ENCODE data around the gene PADI1. TPM values are rescaled to one million over a fixed set of nuclear protein-coding genes. Genes with fewer than 3 reads are reported as not detected.

Gene PADI1
- polyA plus RNA-seq, 1 donor from 2014 or later = 0.66 TPM

DNA sequence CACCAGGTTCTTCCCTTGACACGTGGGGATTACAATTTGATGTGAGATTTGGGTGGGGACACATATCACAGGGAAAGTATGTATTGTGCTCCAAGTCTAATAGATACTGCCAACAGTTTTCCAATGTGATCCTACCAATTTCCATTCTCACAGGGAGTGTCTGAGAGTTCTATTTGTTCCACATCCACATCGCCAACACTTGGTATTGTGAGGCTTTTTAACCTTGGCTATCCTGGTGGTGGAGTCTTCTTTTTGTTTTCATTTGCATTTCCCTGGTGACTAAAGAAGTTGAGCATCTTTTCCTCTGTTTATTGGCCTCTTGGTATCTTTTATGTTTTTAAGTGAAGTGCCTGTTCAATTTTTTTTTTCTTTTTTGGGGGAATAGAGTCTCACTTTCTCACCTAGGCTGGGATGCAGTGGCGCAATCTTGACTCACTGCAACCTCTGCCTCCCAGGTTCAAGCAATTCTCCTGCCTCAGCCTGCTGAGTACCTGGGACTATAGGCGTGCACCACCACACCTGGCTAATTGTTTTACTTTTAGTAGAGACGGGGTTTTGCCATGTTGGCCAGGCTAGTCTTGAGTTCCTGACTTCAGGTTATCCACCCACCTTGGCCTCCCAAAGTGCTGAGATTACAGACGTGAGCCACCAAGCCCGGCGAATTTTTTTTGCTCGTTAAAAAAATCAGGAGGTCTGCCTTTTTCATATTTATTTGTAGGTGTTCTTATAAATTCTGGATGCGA is 15.9 kb upstream of the PADI1 start:
- H3K36me3 ChIP-seq (ENCODE audit: insufficient read depth, low read length) = no peaks in the 10 kb centered on the region
- H3K4me2 ChIP-seq (ENCODE audit: low read length) = no peak overlapping the region
- no peak overlapping the region for H2AFZ ChIP-seq (ENCODE audit: low read depth, low read length)
- H3K9me2 ChIP-seq (ENCODE audit: insufficient read depth, low read length) = no peaks in the 10 kb centered on the region
- H3K79me2 ChIP-seq (replicated peaks; ENCODE audit: insufficient read depth, low read length) = no peaks in the 10 kb centered on the region
- H3K27me3 ChIP-seq (ENCODE audit: insufficient read depth, low read depth, low read length) = no peaks in the 10 kb centered on the region
- no peaks in the 10 kb centered on the region for H3F3A ChIP-seq (ENCODE audit: insufficient read depth, low read length, poor library complexity, severe bottlenecking)
- no peaks in the 10 kb centered on the region for H4K20me1 ChIP-seq (ENCODE audit: insufficient read depth)
- TF ChIP-seq MXI1 (conservative IDR thresholded peaks at IDR 0.05; ENCODE audit: poor library complexity, severe bottlenecking) (no peak), RAD21 (conservative IDR thresholded peaks at IDR 0.05) (no peak), SMC3 (conservative IDR thresholded peaks at IDR 0.05; ENCODE audit: poor library complexity) (no peak), EZH2 (IDR thresholded peaks at IDR 0.05; ENCODE audit: borderline replicate concordance, insufficient read depth, low read length, poor library complexity, severe bottlenecking) (no peak), POLR2AphosphoS5 (IDR thresholded peaks at IDR 0.05) (no peak), EP300 (conservative IDR thresholded peaks at IDR 0.05; ENCODE audit: poor library complexity, severe bottlenecking) (no peak), TAF1 (IDR thresholded peaks at IDR 0.05; ENCODE audit: low read depth) (no peak)
- TF ChIP-seq, protein P1, sequence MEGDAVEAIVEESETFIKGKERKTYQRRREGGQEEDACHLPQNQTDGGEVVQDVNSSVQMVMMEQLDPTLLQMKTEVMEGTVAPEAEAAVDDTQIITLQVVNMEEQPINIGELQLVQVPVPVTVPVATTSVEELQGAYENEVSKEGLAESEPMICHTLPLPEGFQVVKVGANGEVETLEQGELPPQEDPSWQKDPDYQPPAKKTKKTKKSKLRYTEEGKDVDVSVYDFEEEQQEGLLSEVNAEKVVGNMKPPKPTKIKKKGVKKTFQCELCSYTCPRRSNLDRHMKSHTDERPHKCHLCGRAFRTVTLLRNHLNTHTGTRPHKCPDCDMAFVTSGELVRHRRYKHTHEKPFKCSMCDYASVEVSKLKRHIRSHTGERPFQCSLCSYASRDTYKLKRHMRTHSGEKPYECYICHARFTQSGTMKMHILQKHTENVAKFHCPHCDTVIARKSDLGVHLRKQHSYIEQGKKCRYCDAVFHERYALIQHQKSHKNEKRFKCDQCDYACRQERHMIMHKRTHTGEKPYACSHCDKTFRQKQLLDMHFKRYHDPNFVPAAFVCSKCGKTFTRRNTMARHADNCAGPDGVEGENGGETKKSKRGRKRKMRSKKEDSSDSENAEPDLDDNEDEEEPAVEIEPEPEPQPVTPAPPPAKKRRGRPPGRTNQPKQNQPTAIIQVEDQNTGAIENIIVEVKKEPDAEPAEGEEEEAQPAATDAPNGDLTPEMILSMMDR (IDR thresholded peaks at IDR 0.05; ENCODE audit: poor library complexity, severe bottlenecking) = no peak
- TF ChIP-seq, protein P2, sequence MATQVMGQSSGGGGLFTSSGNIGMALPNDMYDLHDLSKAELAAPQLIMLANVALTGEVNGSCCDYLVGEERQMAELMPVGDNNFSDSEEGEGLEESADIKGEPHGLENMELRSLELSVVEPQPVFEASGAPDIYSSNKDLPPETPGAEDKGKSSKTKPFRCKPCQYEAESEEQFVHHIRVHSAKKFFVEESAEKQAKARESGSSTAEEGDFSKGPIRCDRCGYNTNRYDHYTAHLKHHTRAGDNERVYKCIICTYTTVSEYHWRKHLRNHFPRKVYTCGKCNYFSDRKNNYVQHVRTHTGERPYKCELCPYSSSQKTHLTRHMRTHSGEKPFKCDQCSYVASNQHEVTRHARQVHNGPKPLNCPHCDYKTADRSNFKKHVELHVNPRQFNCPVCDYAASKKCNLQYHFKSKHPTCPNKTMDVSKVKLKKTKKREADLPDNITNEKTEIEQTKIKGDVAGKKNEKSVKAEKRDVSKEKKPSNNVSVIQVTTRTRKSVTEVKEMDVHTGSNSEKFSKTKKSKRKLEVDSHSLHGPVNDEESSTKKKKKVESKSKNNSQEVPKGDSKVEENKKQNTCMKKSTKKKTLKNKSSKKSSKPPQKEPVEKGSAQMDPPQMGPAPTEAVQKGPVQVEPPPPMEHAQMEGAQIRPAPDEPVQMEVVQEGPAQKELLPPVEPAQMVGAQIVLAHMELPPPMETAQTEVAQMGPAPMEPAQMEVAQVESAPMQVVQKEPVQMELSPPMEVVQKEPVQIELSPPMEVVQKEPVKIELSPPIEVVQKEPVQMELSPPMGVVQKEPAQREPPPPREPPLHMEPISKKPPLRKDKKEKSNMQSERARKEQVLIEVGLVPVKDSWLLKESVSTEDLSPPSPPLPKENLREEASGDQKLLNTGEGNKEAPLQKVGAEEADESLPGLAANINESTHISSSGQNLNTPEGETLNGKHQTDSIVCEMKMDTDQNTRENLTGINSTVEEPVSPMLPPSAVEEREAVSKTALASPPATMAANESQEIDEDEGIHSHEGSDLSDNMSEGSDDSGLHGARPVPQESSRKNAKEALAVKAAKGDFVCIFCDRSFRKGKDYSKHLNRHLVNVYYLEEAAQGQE (IDR thresholded peaks at IDR 0.05; ENCODE audit: borderline replicate concordance) = no peak
- H3K4me3 ChIP-seq (ENCODE audit: low read length) = no peak overlapping the region
- no peak overlapping the region for H3K9ac ChIP-seq (ENCODE audit: low read length)
- H3K9me3 ChIP-seq (ENCODE audit: low read length) = no peaks in the 10 kb centered on the region
- H3K27ac ChIP-seq (ENCODE audit: low read length) = no peak overlapping the region

DNA sequence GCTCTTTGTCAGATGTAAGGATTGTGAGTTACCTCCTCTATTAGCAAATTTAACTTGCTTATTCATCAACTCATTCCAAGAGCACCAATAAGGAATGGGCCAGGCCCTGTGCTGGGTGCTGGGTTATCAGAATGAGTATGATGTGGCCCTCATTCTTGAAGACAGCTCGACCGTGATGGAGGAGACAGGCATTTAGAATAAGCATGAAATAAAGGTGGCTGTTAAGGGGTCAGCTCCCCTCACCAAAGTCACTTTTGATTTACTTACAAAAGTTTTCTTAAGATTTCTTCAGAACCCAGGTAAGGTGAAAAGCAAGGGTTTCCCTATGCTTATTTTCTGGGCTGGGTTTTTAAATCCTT is 15.3 kb upstream of the PADI1 start:
- H3K9me3 ChIP-seq (ENCODE audit: low read length) = no peaks in the 10 kb centered on the region
- no peak overlapping the region for H3K4me3 ChIP-seq (ENCODE audit: low read length)
- no peak overlapping the region for H3K4me2 ChIP-seq (ENCODE audit: low read length)
- no peaks in the 10 kb centered on the region for H3K27me3 ChIP-seq (ENCODE audit: insufficient read depth, low read depth, low read length)
- H4K20me1 ChIP-seq (ENCODE audit: insufficient read depth) = no peaks in the 10 kb centered on the region
- no peaks in the 10 kb centered on the region for H3F3A ChIP-seq (ENCODE audit: insufficient read depth, low read length, poor library complexity, severe bottlenecking)
- H2AFZ ChIP-seq (ENCODE audit: low read depth, low read length) = no peak overlapping the region
- no peak overlapping the region for H3K9ac ChIP-seq (ENCODE audit: low read length)
- H3K36me3 ChIP-seq (ENCODE audit: insufficient read depth, low read length) = no peaks in the 10 kb centered on the region
- no peaks in the 10 kb centered on the region for H3K9me2 ChIP-seq (ENCODE audit: insufficient read depth, low read length)
- H3K27ac ChIP-seq (ENCODE audit: low read length) = no peak overlapping the region
- TF ChIP-seq EZH2 (IDR thresholded peaks at IDR 0.05; ENCODE audit: borderline replicate concordance, insufficient read depth, low read length, poor library complexity, severe bottlenecking) (no peak), SMC3 (conservative IDR thresholded peaks at IDR 0.05; ENCODE audit: poor library complexity) (no peak), EP300 (conservative IDR thresholded peaks at IDR 0.05; ENCODE audit: poor library complexity, severe bottlenecking) (no peak)
- TF ChIP-seq, protein P1 (IDR thresholded peaks at IDR 0.05; ENCODE audit: poor library complexity, severe bottlenecking) = no peak
- TF ChIP-seq, protein P2 (IDR thresholded peaks at IDR 0.05; ENCODE audit: borderline replicate concordance) = no peak
- no peaks in the 10 kb centered on the region for H3K79me2 ChIP-seq (replicated peaks; ENCODE audit: insufficient read depth, low read length)

All from neural cell (in vitro differentiated cells).